Calu3 (cell line): ENCODE results near the gene TJP3. TPM values are rescaled to one million over a fixed set of nuclear protein-coding genes. Genes with fewer than 3 reads are reported as not detected.

Experiments
- BruUV-seq: library from RNA; stranded (reverse); fragments of 400-500 nt; replicated peaks from 2 replicates; lab custom pipeline; 2021; lab: Mats Ljungman, UMichigan
- CTCF ChIA-PET: fragments of 300-600 bp; sonication (Branson Sonifier 250); formaldehyde crosslinking; loops from one replicate; lab custom pipeline; 2022; ENCODE audit warnings: antibody characterized with exemption; lab: Charles Lee
- DNase-seq: peaks from one replicate; pipeline ENCODE4 v3.0.0; 2022
- H3K27ac Mint-ChIP-seq: one replicate; pipeline ENCODE4 v1.8.0; 2022; ENCODE audit warnings: mixed read lengths; ENCODE audit not compliant: unreplicated experiment
- H3K27me3 Mint-ChIP-seq: one replicate; pipeline ENCODE4 v1.8.0; 2022; ENCODE audit warnings: mixed read lengths; ENCODE audit not compliant: unreplicated experiment
- H3K36me3 Mint-ChIP-seq: one replicate; pipeline ENCODE4 v1.8.0; 2022; ENCODE audit warnings: mild to moderate bottlenecking, moderate library complexity, mixed read lengths; ENCODE audit not compliant: insufficient read depth, unreplicated experiment
- H3K4me1 Mint-ChIP-seq: one replicate; pipeline ENCODE4 v1.8.0; 2022; ENCODE audit warnings: mild to moderate bottlenecking, low read depth, mixed read lengths; ENCODE audit not compliant: unreplicated experiment
- H3K4me3 Mint-ChIP-seq: one replicate; pipeline ENCODE4 v1.8.0; 2022; ENCODE audit warnings: mild to moderate bottlenecking, low read depth, moderate library complexity, mixed read lengths; ENCODE audit not compliant: unreplicated experiment
- H3K9me3 Mint-ChIP-seq: one replicate; pipeline ENCODE4 v1.8.0; 2022; ENCODE audit warnings: low read depth, mixed read lengths; ENCODE audit not compliant: unreplicated experiment
- CTCF ChIP-seq: fragments of 200-600 bp; IDR thresholded peaks from one replicate; pipeline ENCODE4 v1.8.0; 2022; ENCODE audit warnings: antibody characterized with exemption; ENCODE audit not compliant: unreplicated experiment
- intact Hi-C: fragments of 100-400 bp; cut with micrococcal nuclease; formaldehyde crosslinking; loops from one replicate; pipeline ENCODE4 v1.10.0; 2022; ENCODE audit not compliant: unreplicated experiment
- total RNA-seq: library from RNA; stranded (reverse); gene quantifications from 2 replicates; pipeline ENCODE4 v1.2.3, GENCODE V29; 2022

Gene TJP3
- total RNA-seq, 1 experiment from 2014 or later = 84.8 TPM

- CTCF ChIA-PET = interaction anchor here (0.6 kb wide), 1 partner anchor 40 kb away, joined by 3 read pairs; no protein-coding TSS in a partner anchor
These were observed 23.9 kb downstream of the TJP3 start for GRCh38 chr19:3732108-3732507.

DNA sequence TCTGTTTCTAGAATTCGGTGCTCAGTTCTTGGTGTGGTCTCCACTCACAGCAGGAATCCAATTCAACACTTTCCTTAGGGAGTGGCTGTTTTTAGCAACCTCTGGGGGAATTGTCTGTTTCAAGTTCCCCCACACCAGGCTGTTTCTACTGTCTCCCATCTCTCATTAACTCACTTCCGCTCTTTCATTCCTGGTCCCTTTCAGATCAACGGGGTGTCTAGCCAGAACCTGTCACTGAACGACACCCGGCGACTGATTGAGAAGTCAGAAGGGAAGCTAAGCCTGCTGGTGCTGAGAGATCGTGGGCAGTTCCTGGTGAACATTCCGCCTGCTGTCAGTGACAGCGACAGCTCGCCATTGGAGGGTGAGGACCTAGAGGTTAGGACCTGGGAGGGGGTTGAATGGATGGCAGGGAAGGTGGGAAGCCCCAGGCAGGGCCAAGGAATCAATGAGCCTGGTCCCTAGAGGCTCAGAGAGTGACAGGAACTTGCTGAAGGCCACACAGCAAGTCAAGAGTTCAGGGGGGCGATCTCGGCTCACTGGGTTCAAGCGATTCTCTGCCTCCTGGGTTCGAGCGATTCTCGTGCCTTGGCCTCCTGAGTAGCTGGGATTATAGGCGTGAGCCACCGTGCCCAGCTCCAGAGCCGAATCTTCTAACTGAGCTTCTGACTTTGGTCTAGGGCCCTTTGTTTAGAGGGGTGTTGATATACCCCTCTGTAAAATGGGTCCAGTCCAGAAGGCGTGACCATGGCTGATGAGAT, 25.5 kb downstream of the TJP3 start:
- Mint-ChIP-seq H3K4me1 (no peaks in the 10 kb centered on the region), H3K4me3 (no peak overlapping the region), H3K36me3 (peaks cover 45% of the 10 kb centered on the region), H3K9me3 (no peaks in the 10 kb centered on the region), H3K27ac (no peak overlapping the region), H3K27me3 (no peaks in the 10 kb centered on the region)
- BruUV-seq = no TSS peak
- no peak for DNase-seq
- CTCF ChIA-PET = no interaction called here
- no peak for TF ChIP-seq CTCF
- intact Hi-C loops = no loop called here

More at GRCh38 chr19:3732108-3732507, 23.9 kb downstream of the TJP3 start:
- Mint-ChIP-seq H3K4me1 (no peaks in the 10 kb centered on the region), H3K9me3 (no peaks in the 10 kb centered on the region), H3K4me3 (no peak overlapping the region), H3K27me3 (no peaks in the 10 kb centered on the region), H3K27ac (no peak overlapping the region), H3K36me3 (peaks cover 34% of the 10 kb centered on the region)
- no peak for DNase-seq
- no peak for TF ChIP-seq CTCF
- intact Hi-C loops = no loop called here
- BruUV-seq = no TSS peak

DNA sequence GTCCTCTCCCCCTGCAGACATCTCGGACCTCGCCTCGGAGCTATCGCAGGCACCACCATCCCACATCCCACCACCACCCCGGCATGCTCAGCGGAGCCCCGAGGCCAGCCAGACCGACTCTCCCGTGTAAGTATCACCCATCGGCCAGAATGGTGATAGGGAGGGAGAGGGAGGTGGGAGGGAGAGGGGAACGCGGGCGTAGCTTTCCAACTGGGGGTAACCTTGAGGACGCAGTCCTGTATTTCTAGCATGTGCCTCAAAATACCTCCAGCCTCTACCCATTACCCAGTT, 26.1 kb downstream of the TJP3 start:
- intact Hi-C loops = no loop called here
- DNase-seq = no peak
- Mint-ChIP-seq H3K27me3 (no peaks in the 10 kb centered on the region), H3K27ac (no peak overlapping the region), H3K9me3 (no peaks in the 10 kb centered on the region), H3K4me1 (no peaks in the 10 kb centered on the region), H3K36me3 (peaks cover 45% of the 10 kb centered on the region), H3K4me3 (no peak overlapping the region)
- TF ChIP-seq CTCF = no peak
- CTCF ChIA-PET = no interaction called here
- no TSS peak for BruUV-seq

DNA sequence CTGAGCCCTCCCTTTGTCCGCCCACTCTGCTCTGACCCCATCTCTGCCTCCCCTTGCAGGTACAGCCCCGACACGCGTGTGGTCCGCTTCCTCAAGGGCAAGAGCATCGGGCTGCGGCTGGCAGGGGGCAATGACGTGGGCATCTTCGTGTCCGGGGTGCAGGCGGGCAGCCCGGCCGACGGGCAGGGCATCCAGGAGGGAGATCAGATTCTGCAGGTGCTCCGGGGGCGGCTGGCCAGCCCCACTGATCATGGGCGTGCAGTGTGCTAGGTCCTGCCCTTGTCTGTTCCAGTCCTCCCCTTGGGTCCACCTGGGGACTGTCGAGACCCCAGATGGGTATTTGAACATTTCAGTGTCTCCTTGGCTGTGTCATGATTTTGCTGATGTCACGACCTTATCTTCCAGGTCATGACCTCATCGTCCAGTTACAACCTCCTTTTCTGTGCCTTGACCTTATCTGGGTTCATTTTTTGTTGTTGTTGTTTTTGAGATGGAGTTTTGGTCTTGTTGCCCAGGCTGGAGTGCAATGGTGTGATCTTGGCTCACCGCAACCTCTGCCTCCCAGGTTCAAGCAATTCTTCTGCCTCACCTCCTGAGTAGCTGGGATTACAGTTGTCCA, 28.0 kb downstream of the TJP3 start:
- no peaks in the 10 kb centered on the region for H3K27me3 Mint-ChIP-seq
- no peak for DNase-seq
- BruUV-seq = no TSS peak
- no peaks in the 10 kb centered on the region for H3K4me1 Mint-ChIP-seq
- H3K36me3 Mint-ChIP-seq = peaks cover 40% of the 10 kb centered on the region
- H3K9me3 Mint-ChIP-seq = no peaks in the 10 kb centered on the region
- no peak overlapping the region for H3K27ac Mint-ChIP-seq
- CTCF ChIA-PET = no interaction called here
- intact Hi-C loops = no loop called here
- no peak for TF ChIP-seq CTCF
- H3K4me3 Mint-ChIP-seq = no peak overlapping the region
